CD14-positive monocyte (primary cell): ENCODE results near the gene GPC1. TPM values are rescaled to one million over a fixed set of nuclear protein-coding genes. Genes with fewer than 3 reads are reported as not detected.

ENCODE experiments used
- DNase-seq, 3 donors: peaks; one replicate each; pipeline ENCODE4 v3.0.0-alpha.2; 2011 to 2022
- H2AFZ ChIP-seq: 2 replicates; pipeline ENCODE4 v1.6.0; 2012; ENCODE audit warnings: mild to moderate bottlenecking, low read depth, low read length, inconsistent platforms; ENCODE audit not compliant: insufficient read depth, poor library complexity, severe bottlenecking
- H3K27ac ChIP-seq, 2 donors: 1 replicate in 1 of 2; 2 replicates in 1 of 2; pipeline ENCODE4 v1.5.1; 2012 to 2013; ENCODE audit warnings: low read length in 2 of 2, control low read depth in 1 of 2, inconsistent platforms in 1 of 2, low read depth in 1 of 2, mild to moderate bottlenecking in 1 of 2
- H3K27me3 ChIP-seq, 2 donors: one replicate each; pipeline versions ENCODE4 v1.6.0 to v1.6.1; 2011 to 2013; ENCODE audit warnings: low read length in 2 of 2; ENCODE audit not compliant: control insufficient read depth in 2 of 2, insufficient read depth in 2 of 2
- H3K36me3 ChIP-seq, 2 donors: replicated peaks in 1 of 2; 1 replicate in 1 of 2; 2 replicates in 1 of 2; pipeline versions ENCODE4 v1.5.1 to v1.6.1; 2012 to 2013; ENCODE audit warnings: low read length in 2 of 2, control low read depth in 1 of 2, inconsistent platforms in 1 of 2, mild to moderate bottlenecking in 1 of 2; ENCODE audit not compliant: insufficient read depth in 2 of 2, control insufficient read depth in 1 of 2
- H3K4me1 ChIP-seq, 2 donors: 1 replicate in 1 of 2; 2 replicates in 1 of 2; pipeline versions ENCODE4 v1.5.1 to v1.6.1; 2012 to 2013; ENCODE audit warnings: low read length in 2 of 2, control low read depth in 1 of 2, inconsistent platforms in 1 of 2, mild to moderate bottlenecking in 1 of 2, moderate library complexity in 1 of 2; ENCODE audit not compliant: insufficient read depth in 2 of 2, control insufficient read depth in 1 of 2
- H3K4me2 ChIP-seq: replicated peaks from 2 replicates; pipeline ENCODE3; 2012; ENCODE audit warnings: low read length, moderate library complexity, mild to moderate bottlenecking; ENCODE audit not compliant: poor library complexity, severe bottlenecking; ENCODE audit errors: extremely low read depth
- H3K4me3 ChIP-seq, 3 experiments: fragments of 200-600 bp in 1 of 3; sonication (generic) in 1 of 3; replicated peaks in 1 of 3; 1 replicate in 2 of 3; 2 replicates in 1 of 3; pipeline ENCODE4 v1.5.1; 2011 to 2013; ENCODE audit warnings: low read length in 3 of 3, mild to moderate bottlenecking in 3 of 3, control low read depth in 2 of 3, low read depth in 2 of 3, inconsistent platforms in 1 of 3, moderate library complexity in 1 of 3
- H3K79me2 ChIP-seq: 2 replicates; pipeline ENCODE4 v1.6.0; 2012; ENCODE audit warnings: mild to moderate bottlenecking, control low read depth, inconsistent platforms, low read length, moderate library complexity; ENCODE audit not compliant: insufficient read depth
- H3K9ac ChIP-seq: 2 replicates; pipeline ENCODE4 v1.6.0; 2017; ENCODE audit warnings: low read length, mild to moderate bottlenecking; ENCODE audit not compliant: insufficient read depth, poor library complexity, severe bottlenecking
- H3K9me3 ChIP-seq, 2 donors: replicated peaks in 1 of 2; 1 replicate in 1 of 2; 2 replicates in 1 of 2; pipeline versions ENCODE4 v1.5.1 to v1.6.1; 2012 to 2013; ENCODE audit warnings: low read length in 2 of 2, control low read depth in 1 of 2; ENCODE audit not compliant: control insufficient read depth in 1 of 2, insufficient read depth in 1 of 2
- H4K20me1 ChIP-seq: 2 replicates; pipeline ENCODE4 v1.6.0; 2012; ENCODE audit warnings: mild to moderate bottlenecking, low read length, control low read depth, moderate library complexity; ENCODE audit not compliant: insufficient read depth
- H3K27ac Mint-ChIP-seq, 7 donors: one replicate each; pipeline ENCODE4 v1.8.0; 2020; ENCODE audit warnings: mild to moderate bottlenecking in 7 of 7, mixed read lengths in 7 of 7, moderate library complexity in 6 of 7, inconsistent platforms in 2 of 7
- H3K27me3 Mint-ChIP-seq, 3 donors: one replicate each; pipeline ENCODE4 v1.8.0; 2021 to 2022; ENCODE audit warnings: low read depth in 3 of 3, mild to moderate bottlenecking in 3 of 3, mixed read lengths in 3 of 3, moderate library complexity in 3 of 3, inconsistent platforms in 1 of 3
- H3K36me3 Mint-ChIP-seq, 2 donors: one replicate each; pipeline ENCODE4 v1.8.0; 2020; ENCODE audit warnings: mixed read lengths in 2 of 2, inconsistent platforms in 1 of 2, mild to moderate bottlenecking in 1 of 2
- H3K4me1 Mint-ChIP-seq: one replicate; pipeline ENCODE4 v1.8.0; 2020; ENCODE audit warnings: mild to moderate bottlenecking, mixed read lengths
- H3K4me3 Mint-ChIP-seq, 2 donors: one replicate each; pipeline ENCODE4 v1.8.0; 2020; ENCODE audit warnings: mild to moderate bottlenecking in 2 of 2, mixed read lengths in 2 of 2, moderate library complexity in 1 of 2
- H3K9me3 Mint-ChIP-seq, 7 donors: one replicate each; pipeline ENCODE4 v1.8.0; 2020 to 2022; ENCODE audit warnings: mixed read lengths in 7 of 7, mild to moderate bottlenecking in 6 of 7, moderate library complexity in 6 of 7, inconsistent platforms in 2 of 7
- CTCF ChIP-seq: fragments of 200-600 bp; IDR thresholded peaks from one replicate; pipeline ENCODE4 v1.8.0; 2022; ENCODE audit warnings: antibody characterized with exemption, mild to moderate bottlenecking
- WGBS: methylation state at CpG from one replicate; pipeline ENCODE4 v1.1.5; 2013; ENCODE audit warnings: missing lambda C conversion rate; ENCODE audit not compliant: insufficient coverage; 5-methylcytosine and 5-hydroxymethylcytosine counted together
- intact Hi-C, 2 donors: fragments of 100-400 bp; cut with micrococcal nuclease; formaldehyde crosslinking; loops; one replicate each; pipeline versions ENCODE4 v1.15.0 to v1.15.1; 2023
- polyA plus RNA-seq, 3 donors: library from polyadenylated mRNA; depleted of rRNA in 1 of 3; unstranded in 2 of 3; stranded (reverse) in 1 of 3; fragments of 300-500 nt in 2 of 3; fragments of >200 nt in 1 of 3; fragmentation: Illumina TruSeq in 2 of 3; gene quantifications; 1 replicate in 2 of 3; 2 replicates in 1 of 3; pipeline ENCODE4 v1.2.3, GENCODE V29; 2012 to 2021

Gene GPC1
- polyA plus RNA-seq, 3 donors = 0.08 TPM; not detected in 2

- H3K9me3 ChIP-seq = peaks cover 0 to 7% of the 10 kb centered on the region in 2 donors
- H3K9ac ChIP-seq = no peak overlapping the region
- no peaks in the 10 kb centered on the region for H3K79me2 ChIP-seq
- H4K20me1 ChIP-seq = no peaks in the 10 kb centered on the region
- Mint-ChIP-seq H3K9me3 (peaks cover 0 to 5% (median 3%) of the 10 kb centered on the region in 7 donors), H3K4me1 (peaks cover 5% of the 10 kb centered on the region), H3K4me3 (no peak overlapping the region), H3K27me3 (peaks cover 19 to 51% (median 30%) of the 10 kb centered on the region in 3 donors), H3K27ac (no peak overlapping the region), H3K36me3 (no peaks in the 10 kb centered on the region)
- H3K4me1 ChIP-seq = peaks cover 0 to 16% of the 10 kb centered on the region in 2 donors
- H3K27me3 ChIP-seq = peaks cover 7 to 23% of the 10 kb centered on the region in 2 donors
- intact Hi-C loops = loop anchor here in 1 of 2 donors (10.0 kb wide), 1 partner anchor 197 kb away; no protein-coding TSS in a partner anchor
- no peaks in the 10 kb centered on the region for H3K36me3 ChIP-seq
- no peak overlapping the region for H3K27ac ChIP-seq
- H2AFZ ChIP-seq = no peak overlapping the region
- no peak overlapping the region for H3K4me3 ChIP-seq
- no peak for DNase-seq
- WGBS = 71% methylated on average over 10 of the region's 12 CpGs
- no peak overlapping the region for H3K4me2 ChIP-seq
- no peak for TF ChIP-seq CTCF
These were observed 3.6 kb upstream of the GPC1 start for GRCh38 chr2:240431661-240432424.

- no peaks in the 10 kb centered on the region for H3K36me3 ChIP-seq
- peaks cover 0 to 17% of the 10 kb centered on the region in 2 donors for H3K4me1 ChIP-seq
- H3K9ac ChIP-seq = no peak overlapping the region
- no peak overlapping the region for H3K4me2 ChIP-seq
- no peaks in the 10 kb centered on the region for H4K20me1 ChIP-seq
- Mint-ChIP-seq H3K27me3 (peaks cover 25 to 55% (median 36%) of the 10 kb centered on the region in 3 donors), H3K27ac (no peak overlapping the region), H3K4me3 (peak overlapping the region in 1 of 2 donors; percentile 3), H3K36me3 (no peaks in the 10 kb centered on the region), H3K4me1 (peaks cover 7% of the 10 kb centered on the region), H3K9me3 (peaks cover 0 to 7% (median 3%) of the 10 kb centered on the region in 7 donors)
- H2AFZ ChIP-seq = no peak overlapping the region
- H3K4me3 ChIP-seq = no peak overlapping the region
- WGBS = 86% methylated on average over 9 of the region's 9 CpGs
- DNase-seq = no peak
- peaks cover 13 to 28% of the 10 kb centered on the region in 2 donors for H3K27me3 ChIP-seq
- peaks cover 0 to 8% of the 10 kb centered on the region in 2 donors for H3K9me3 ChIP-seq
- TF ChIP-seq CTCF = no peak
- H3K27ac ChIP-seq = no peak overlapping the region
- H3K79me2 ChIP-seq = no peaks in the 10 kb centered on the region
- intact Hi-C loops = loop anchor here in 1 of 2 donors (10.0 kb wide), 1 partner anchor 198 kb away; no protein-coding TSS in a partner anchor
These were observed 3.0 kb upstream of the GPC1 start for GRCh38 chr2:240432430-240432819.
